HG02973 (cell line): ENCODE measurements around the gene LMOD1.
"Not testable (repeated sequence)": the region's sequence is repeated elsewhere in the genome, so short reads cannot be mapped to it uniquely, and the experiment has no call there.

Source experiments
- ATAC-seq: cut with Tn5 transposase; IDR thresholded peaks from one replicate; pipeline ENCODE4 v1.9.1; 2021; ENCODE audit warnings: moderate library complexity; ENCODE audit not compliant: unreplicated experiment

Gene LMOD1

GRCh38 chr1:201949491-201949890 lies 3.1 kb upstream of the LMOD1 start:
- ATAC-seq, result no peak

DNA sequence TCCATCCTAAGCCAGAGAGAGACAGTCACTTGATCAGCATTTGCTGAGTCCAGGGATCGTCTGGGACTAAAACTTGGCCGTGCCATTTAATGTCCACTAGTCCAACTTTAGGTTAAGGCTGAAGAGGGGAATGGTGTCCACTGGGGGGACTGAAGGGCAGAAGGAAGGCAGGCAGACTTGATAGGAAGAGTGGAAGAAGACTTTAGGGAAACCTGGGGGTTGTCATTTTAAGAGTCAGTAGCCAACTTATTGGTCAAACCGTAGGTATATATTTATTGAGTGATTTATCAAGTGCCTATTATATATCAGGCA lies 1.3 kb upstream of the LMOD1 start:
- no peak for ATAC-seq

DNA sequence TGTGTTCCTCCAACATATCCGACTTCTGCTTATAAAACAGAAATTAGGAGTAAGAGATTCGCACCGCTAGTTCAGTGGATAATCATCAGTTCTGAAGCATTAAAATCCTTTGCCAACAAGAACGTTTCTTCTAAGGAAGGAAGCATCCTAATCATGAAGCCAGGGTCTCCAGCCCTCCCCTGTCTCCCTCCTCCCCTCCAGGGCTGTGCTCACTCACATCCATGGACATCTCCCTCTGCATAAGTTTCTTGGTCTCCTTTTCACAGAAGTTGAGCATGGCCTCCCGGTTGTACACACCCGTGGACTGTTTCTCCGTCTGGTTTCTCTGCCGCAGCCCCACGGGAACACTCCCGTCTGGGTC lies 505 bp downstream of the LMOD1 start:
- ATAC-seq, result no peak

- no peak for ATAC-seq
These were observed 1.2 kb downstream of the LMOD1 start for GRCh38 chr1:201945157-201945556.

GRCh38 chr1:201944639-201945038 lies 1.7 kb downstream of the LMOD1 start:
- no peak for ATAC-seq

GRCh38 chr1:201944002-201944401 lies 2.3 kb downstream of the LMOD1 start:
- ATAC-seq, result no peak

DNA sequence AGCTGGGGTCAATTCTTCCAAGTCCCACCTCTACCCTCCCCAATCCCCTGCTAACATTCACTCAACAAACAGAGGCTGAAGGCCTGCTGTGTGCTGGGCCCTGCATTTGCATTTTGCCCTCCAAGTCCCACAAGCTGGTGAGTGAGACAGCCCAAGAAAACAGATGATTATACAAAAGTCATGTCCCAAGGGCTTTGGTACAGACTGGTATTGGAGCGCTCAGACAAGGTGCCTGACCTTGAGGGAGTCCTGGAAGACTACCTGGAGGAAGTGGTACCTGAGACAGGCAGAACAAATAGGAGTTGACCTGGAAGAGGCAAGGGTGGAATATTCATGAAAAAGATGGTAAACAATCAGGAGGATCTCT lies 4.2 kb downstream of the LMOD1 start:
- no peak for ATAC-seq

DNA sequence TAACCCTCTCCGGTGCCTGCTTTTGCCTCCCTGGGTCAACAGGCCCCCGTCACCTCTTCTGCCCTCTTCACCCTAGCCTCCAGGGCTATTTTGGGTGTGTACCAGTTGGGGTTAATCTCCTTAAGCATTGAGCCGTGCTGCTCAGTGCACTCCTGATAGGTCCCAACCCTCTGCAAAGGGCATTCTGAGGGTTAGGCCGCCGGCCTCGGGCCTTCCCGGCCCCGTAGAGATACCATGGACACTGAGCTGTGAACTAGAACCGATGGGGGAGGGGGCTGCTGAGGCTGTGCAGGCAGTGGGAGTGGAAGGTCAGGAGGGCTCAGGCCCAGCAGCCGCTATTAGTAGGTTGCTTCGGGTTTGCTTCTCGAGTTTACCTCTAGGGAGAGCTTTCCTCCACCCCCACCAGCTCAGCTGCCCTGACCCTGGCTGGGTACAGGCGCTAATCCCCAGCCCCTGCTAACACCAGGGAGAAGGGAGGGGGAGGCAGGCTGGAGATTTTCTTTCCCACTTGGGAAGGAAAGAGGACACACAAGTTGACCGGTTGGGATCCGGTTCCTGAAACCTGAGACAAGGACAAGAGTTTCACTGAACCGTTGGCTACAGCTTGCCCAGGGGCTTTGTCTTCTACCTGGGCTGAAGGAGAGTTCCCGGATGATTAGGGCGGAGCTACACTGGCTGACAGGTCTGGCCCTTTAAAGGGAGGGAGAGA lies 4.8 kb downstream of the LMOD1 start:
- no peak for ATAC-seq

- not testable (repeated sequence) for ATAC-seq
These were observed 6.0 kb downstream of the LMOD1 start for GRCh38 chr1:201940316-201940715.

DNA sequence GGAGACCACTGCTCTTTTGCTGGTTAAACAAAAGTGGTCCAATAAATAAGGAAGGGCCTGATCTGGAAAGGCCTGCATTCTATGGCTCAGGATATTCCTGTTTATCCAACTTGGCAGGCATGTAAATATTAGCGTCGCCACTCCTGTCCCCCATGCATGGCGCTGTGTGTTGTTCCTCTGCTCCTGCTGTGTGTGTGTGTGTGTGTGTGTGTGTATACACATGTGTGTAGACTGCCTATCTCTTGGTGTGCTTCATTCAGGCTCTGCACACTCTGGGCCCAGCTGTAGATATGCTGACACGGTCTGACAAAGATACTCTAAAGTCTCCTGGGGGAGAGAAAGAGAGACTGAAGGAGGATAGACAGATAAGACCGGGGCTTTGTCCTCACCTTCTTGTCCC lies 6.8 kb downstream of the LMOD1 start:
- no peak for ATAC-seq

DNA sequence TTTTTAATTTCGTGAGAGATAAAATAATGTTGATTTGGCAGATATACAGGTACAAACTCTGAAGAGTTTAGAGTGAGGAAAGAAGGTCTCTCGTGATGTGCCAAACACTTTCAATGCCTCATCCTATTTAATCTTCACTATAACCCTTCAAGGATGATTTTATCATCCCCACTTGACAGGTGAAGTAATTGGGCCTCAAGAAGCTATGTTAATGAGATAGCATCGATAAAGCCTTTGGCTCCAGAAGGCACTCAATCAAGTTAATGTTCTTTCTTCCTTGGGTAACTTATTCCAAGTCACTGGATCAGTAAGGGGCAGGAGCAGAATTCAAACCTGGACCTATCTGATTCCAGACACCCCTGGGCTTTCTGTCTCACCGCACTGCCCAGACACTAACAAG lies 7.2 kb downstream of the LMOD1 start:
- ATAC-seq, result no peak

DNA sequence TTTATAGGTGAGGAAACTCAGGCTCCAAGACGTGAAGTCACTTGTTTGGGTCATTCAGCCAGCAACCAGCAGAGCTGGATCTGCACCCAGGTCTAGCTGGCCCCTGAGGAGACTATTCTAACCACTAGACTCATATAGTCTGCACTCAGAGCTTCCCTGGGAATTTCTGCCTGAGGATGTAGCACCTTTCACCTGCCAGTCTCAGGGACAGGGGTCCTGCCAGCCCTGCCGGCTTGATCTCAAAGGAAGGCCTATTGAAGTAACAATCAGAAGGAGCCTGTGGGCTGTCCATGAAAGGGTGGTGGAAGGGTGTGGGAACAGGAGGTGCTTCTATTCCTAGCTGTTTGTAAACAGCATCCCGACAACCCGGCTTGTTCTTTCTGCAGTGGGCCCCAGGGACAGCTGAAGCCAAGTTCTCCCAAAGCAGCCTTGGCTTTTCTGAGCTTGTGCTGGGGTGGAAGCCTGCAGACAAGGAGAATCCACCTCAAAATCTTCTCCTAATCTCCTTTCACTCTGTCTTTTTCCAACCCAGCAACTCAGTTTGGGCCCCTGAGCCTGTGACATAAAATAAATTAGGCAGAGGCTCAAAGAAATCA lies 7.8 kb downstream of the LMOD1 start:
- no peak for ATAC-seq

- no peak for ATAC-seq
These were observed 8.6 kb downstream of the LMOD1 start for GRCh38 chr1:201937624-201938213.

DNA sequence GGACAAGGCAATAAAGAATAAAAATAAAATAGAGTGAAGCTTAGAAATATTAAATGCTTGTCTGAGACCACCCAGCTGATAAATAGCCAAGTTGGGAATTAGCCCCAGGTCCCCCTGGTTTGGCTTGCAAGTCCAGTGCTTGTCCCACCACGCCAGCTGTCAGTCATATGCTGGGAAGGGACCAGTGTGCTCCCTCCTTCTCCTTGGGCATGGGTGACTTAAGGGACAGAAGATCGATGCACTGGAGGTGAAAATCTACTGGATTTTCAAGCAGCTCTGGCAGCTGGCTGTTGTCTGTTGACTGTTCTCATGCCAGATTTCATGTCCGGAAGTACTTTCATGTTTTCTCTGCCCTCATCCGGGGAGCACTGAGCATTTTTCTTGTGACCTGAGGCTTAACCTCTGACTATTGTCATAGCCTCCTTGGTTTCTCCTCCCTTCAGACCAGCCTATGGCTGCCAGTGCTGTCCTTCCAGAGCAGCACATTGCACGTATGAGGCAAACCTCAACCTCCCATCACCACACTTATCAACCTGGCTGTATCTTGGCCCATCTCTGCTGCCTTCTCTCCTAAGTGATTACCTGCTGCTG lies 12.4 kb downstream of the LMOD1 start:
- ATAC-seq, result no peak

DNA sequence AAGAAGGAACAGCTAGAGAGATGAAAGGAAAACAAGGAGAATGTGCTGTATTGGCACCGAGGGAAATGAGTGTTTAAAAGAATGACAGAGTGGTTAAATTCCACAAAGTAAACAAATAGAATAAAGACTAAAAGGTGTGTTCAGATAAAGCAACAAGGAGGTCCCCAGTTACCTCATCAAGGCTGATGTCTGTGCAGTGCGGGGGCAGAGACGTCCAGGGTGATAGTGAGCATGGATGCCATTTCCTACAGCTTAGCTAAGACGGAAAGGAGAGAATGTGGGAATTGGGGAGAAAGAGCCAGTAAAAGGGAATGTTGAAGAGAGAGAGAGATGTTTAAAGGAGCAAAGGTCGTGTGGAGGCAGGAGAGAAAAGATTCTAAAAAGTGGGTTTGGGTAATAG lies 15.5 kb downstream of the LMOD1 start:
- no peak for ATAC-seq

- ATAC-seq, result no peak
These were observed 16.2 kb downstream of the LMOD1 start for GRCh38 chr1:201930137-201930536.

- no peak for ATAC-seq
These were observed 18.1 kb downstream of the LMOD1 start for GRCh38 chr1:201928266-201928665.

DNA sequence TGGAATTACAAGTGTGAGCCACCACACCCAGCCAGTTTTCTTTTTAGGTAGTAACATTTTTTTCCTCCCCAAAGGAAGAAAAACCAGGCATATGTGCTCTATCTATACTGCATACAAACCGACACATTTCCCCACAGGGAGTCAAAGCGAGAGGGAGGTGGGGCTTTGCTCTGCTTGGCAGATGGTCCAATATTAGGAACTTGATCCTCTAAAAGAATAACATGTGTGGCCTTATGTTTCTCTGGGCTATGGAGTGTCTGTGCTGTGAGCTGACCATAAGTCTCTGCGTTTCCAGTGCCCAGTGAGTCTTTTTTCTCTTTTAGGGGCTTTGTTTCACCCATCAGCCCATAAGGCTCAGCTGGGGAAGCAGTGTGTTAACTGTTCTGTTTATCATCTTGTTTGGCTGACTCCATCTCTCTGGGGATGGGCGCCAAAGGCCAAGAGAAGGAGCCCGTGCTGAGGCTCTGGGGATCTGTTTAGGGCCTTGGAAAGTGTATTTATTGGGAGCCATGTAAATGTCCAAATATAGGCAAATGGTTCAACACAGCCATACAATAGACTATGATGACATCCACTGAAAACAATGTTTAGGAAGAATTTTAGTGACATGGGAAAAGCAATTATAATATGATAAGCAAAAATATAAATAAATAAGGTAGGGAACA lies 20.2 kb downstream of the LMOD1 start:
- ATAC-seq, result no peak

- no peak for ATAC-seq
These were observed 21.1 kb downstream of the LMOD1 start for GRCh38 chr1:201925301-201925567.

GRCh38 chr1:201921952-201922558 lies 24.3 kb downstream of the LMOD1 start:
- no peak for ATAC-seq

DNA sequence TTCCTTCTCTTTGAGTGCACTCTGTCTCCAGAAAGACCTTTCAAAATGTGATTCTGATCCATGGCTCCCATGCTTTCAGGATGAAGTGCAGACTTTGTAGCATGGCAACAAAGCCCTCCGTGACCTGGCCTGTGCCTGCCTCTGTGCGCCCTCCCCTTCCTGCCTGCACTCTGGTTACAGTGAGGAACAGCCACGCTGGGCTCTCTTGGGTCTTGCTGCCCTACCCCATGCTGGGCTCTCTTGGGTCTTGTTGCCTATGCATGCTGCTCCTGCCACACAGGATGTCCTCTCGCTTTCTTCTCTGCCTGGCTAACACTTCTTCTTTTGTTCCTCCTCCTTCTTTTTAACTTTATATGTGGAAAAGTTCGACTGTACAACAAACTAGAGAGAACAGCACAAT lies 28.0 kb downstream of the LMOD1 start:
- no peak for ATAC-seq
